Type B pancreatic cell (in vitro differentiated cells): ENCODE data around the gene COL8A2. TPM values are rescaled to one million over a fixed set of nuclear protein-coding genes. Genes with fewer than 3 reads are reported as not detected.
A peak's percentile ranks its signal among the peaks of the same experiment; 100 is the strongest.

ENCODE experiments used
- DNase-seq: peaks from one replicate; pipeline ENCODE4 v3.0.0; 2021; ENCODE audit warnings: mixed read lengths; ENCODE audit not compliant: unreplicated experiment; ENCODE audit errors: extremely low spot score
- H3K27ac Mint-ChIP-seq: 2 replicates; pipeline ENCODE4 v1.8.0; 2021; ENCODE audit warnings: mild to moderate bottlenecking, mixed read lengths
- H3K27me3 Mint-ChIP-seq: 2 replicates; pipeline ENCODE4 v1.8.0; 2021; ENCODE audit warnings: mixed read lengths
- H3K36me3 Mint-ChIP-seq: 2 replicates; pipeline ENCODE4 v1.8.0; 2021; ENCODE audit warnings: mixed read lengths
- H3K4me1 Mint-ChIP-seq: one replicate; pipeline ENCODE4 v1.8.0; 2021; ENCODE audit warnings: mixed read lengths; ENCODE audit not compliant: unreplicated experiment
- H3K4me3 Mint-ChIP-seq: 2 replicates; pipeline ENCODE4 v1.8.0; 2021; ENCODE audit warnings: mild to moderate bottlenecking, mixed read lengths
- H3K9me3 Mint-ChIP-seq: 2 replicates; pipeline ENCODE4 v1.8.0; 2021; ENCODE audit warnings: mixed read lengths
- total RNA-seq: library from RNA; stranded (reverse); gene quantifications from 2 replicates; pipeline ENCODE4 v1.2.1, GENCODE V29; 2021; ENCODE audit warnings: low replicate concordance
- TF ChIP-seq, protein P1 (sequence below): fragments of 200-600 bp; sonication (generic); conservative IDR thresholded peaks from 2 replicates; pipeline ENCODE4 v1.5.0; 2021; ENCODE audit warnings: antibody characterized with exemption, mild to moderate bottlenecking

COL8A2 gene
- total RNA-seq, 1 donor from 2014 or later, result 2.5 TPM

DNA sequence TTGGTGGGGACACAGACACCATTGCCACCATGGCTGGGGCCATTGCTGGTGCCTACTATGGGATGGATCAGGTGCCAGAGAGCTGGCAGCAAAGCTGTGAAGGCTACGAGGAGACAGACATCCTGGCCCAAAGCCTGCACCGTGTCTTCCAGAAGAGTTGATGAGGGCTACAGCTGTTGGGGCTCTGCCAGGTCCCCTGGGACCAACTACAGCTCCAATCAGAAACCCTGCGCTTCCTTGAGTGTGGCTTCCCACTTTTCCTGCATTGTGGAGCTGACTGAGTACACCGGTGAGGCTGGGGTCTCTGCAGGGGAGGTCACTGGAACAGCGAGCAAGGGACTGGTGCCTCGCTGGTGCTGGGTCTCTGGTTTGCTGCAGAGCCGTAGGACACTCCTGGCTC, 31.8 kb downstream of the COL8A2 start:
- Mint-ChIP-seq H3K4me3 (no peak overlapping the region), H3K27ac (no peak overlapping the region)

DNA sequence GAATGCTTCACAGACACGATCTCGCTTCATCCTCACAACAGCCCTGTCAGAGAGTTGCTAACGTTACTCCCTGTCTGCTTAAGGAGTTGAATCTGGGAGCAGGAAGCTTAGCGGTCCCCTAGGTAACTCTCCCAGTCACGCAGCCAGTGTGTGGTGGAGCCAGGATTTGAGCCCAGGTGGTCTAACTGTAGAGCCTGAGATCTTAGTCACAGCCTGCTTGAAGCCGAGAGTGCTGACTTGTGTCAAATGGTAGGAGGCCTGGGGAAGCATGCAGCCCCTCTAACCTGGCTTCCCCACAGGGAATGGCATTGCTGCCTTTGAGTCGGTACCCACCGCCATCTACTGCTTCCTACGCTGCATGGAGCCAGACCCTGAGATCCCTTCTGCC, 32.2 kb downstream of the COL8A2 start:
- Mint-ChIP-seq H3K27me3 (no peaks in the 10 kb centered on the region), H3K9me3 (no peaks in the 10 kb centered on the region), H3K27ac (no peak overlapping the region), H3K36me3 (peaks cover 5% of the 10 kb centered on the region), H3K4me1 (peaks cover 16% of the 10 kb centered on the region), H3K4me3 (no peak overlapping the region)
- TF ChIP-seq, protein P1, sequence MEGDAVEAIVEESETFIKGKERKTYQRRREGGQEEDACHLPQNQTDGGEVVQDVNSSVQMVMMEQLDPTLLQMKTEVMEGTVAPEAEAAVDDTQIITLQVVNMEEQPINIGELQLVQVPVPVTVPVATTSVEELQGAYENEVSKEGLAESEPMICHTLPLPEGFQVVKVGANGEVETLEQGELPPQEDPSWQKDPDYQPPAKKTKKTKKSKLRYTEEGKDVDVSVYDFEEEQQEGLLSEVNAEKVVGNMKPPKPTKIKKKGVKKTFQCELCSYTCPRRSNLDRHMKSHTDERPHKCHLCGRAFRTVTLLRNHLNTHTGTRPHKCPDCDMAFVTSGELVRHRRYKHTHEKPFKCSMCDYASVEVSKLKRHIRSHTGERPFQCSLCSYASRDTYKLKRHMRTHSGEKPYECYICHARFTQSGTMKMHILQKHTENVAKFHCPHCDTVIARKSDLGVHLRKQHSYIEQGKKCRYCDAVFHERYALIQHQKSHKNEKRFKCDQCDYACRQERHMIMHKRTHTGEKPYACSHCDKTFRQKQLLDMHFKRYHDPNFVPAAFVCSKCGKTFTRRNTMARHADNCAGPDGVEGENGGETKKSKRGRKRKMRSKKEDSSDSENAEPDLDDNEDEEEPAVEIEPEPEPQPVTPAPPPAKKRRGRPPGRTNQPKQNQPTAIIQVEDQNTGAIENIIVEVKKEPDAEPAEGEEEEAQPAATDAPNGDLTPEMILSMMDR, result no peak
- no peak for DNase-seq

More for the DNA sequence above, 31.8 kb downstream of the COL8A2 start:
- TF ChIP-seq, protein P1, result no peak
- Mint-ChIP-seq H3K9me3 (no peaks in the 10 kb centered on the region), H3K27me3 (no peaks in the 10 kb centered on the region), H3K36me3 (peaks cover 5% of the 10 kb centered on the region), H3K4me1 (peaks cover 16% of the 10 kb centered on the region)
- DNase-seq, result no peak

DNA sequence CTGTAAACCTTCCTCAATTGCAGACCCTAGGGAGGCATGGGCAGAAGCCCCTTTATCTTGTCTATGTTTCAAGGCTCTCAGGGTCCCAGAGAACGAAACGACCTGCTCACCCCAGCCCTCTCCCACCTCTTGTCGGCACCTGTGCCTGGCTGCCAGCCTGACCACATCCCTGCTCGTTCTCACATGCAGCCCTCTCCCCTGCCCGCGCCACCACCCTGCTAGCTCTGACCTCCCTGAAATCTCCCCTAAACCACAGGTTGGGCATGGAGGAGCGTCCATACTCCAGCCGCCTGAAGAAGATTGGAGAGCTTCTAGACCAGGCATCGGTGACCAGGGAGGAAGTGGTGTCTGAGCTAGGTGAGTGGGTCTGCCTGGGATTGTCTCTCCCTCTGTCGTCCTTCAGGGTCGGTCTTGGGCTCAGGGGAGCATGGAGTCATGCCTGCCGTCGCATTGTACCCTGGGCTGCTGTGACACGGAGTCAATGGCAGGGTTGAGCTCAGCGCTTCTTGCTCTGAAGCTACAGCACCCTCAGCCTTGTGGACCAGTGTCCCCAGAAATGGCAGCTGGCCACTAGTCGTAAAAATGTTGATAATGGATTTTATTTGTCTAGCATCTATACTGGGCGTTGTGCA, 32.7 kb downstream of the COL8A2 start:
- Mint-ChIP-seq H3K9me3 (no peaks in the 10 kb centered on the region), H3K27ac (no peak overlapping the region), H3K4me1 (peaks cover 16% of the 10 kb centered on the region), H3K4me3 (no peak overlapping the region), H3K36me3 (peaks cover 5% of the 10 kb centered on the region), H3K27me3 (no peaks in the 10 kb centered on the region)
- TF ChIP-seq, protein P1, result no peak
- DNase-seq, result no peak

DNA sequence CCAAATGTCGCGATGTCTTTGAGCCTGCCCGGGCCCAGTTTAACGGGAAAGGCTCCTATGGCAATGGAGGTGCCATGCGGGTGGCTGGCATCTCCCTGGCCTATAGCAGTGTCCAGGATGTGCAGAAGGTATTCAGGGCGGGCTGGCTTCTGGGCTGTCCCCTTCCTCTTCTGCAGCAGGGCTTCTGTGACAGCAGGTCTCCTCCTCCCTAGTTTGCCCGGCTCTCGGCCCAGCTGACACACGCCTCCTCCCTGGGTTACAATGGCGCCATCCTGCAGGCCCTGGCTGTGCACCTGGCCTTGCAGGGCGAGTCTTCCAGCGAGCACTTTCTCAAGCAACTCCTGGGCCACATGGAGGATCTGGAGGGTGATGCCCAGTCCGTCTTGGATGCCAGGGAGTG, 33.3 kb downstream of the COL8A2 start:
- Mint-ChIP-seq H3K4me1 (peaks cover 15% of the 10 kb centered on the region), H3K36me3 (peaks cover 5% of the 10 kb centered on the region), H3K9me3 (no peaks in the 10 kb centered on the region), H3K27me3 (no peaks in the 10 kb centered on the region), H3K4me3 (peak overlapping the region; percentile 44), H3K27ac (peak overlapping the region; percentile 46)
- DNase-seq, result no peak
- TF ChIP-seq, protein P1, result no peak

DNA sequence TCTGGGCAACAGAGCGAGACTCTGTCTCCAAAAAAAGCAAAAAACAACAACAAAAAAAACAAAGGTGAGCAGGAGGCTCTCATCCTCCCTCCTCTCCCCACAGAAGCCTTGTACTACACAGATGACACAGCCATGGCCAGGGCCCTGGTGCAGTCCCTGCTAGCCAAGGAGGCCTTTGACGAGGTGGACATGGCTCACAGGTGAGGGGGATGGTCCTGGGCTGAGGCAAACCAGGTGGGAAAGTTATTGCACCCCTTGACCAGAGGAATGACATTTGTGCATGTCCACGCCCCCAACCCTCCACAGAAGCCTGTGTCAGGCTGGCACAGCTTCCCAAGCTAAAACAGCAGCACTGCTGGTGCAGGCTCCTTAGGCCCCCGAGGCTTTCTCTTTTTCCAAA, 33.9 kb downstream of the COL8A2 start:
- H3K36me3 Mint-ChIP-seq, result peaks cover 5% of the 10 kb centered on the region
- H3K4me3 Mint-ChIP-seq, result no peak overlapping the region
- peaks cover 10% of the 10 kb centered on the region for H3K4me1 Mint-ChIP-seq
- H3K9me3 Mint-ChIP-seq, result no peaks in the 10 kb centered on the region
- no peak overlapping the region for H3K27ac Mint-ChIP-seq
- H3K27me3 Mint-ChIP-seq, result no peaks in the 10 kb centered on the region
- TF ChIP-seq, protein P1, result no peak
- no peak for DNase-seq
